Measurements from ENCODE around the gene CSE1L. TPM values are rescaled to one million over a fixed set of nuclear protein-coding genes. Genes with fewer than 3 reads are reported as not detected.

The CSE1L gene
- total RNA-seq, 3 donors from 2014 or later = 22.4 to 40.0 (median 32.9) TPM

GRCh38 chr20:49136817-49137571 is 90.9 kb downstream of the CSE1L start:
- no peaks in the 10 kb centered on the region for H3K9me3 ChIP-seq
- intact Hi-C loops (cut with DNase I, micrococcal nuclease) = no loop called here
- no peaks in the 10 kb centered on the region for H3K4me1 ChIP-seq (ENCODE audit: low read depth)
- H3K4me3 ChIP-seq = no peak overlapping the region
- ATAC-seq (no peak), DNase-seq (no peak)
- no peaks in the 10 kb centered on the region for H3K36me3 ChIP-seq (ENCODE audit: low read depth)
- no peak for TF ChIP-seq CTCF (IDR thresholded peaks at IDR 0.05)

GRCh38 chr20:49138431-49138830 is 92.3 kb downstream of the CSE1L start:
- no peak for ATAC-seq
- intact Hi-C loops (cut with DNase I, micrococcal nuclease) = no loop called here
- TF ChIP-seq CTCF (IDR thresholded peaks at IDR 0.05) = no peak
- Histone ChIP-seq H3K9me3 (no peaks in the 10 kb centered on the region), H3K36me3 (ENCODE audit: low read depth) (no peaks in the 10 kb centered on the region), H3K4me3 (no peak overlapping the region), H3K4me1 (ENCODE audit: low read depth) (no peaks in the 10 kb centered on the region)
- DNase-seq = no peak

- Histone ChIP-seq H3K4me3 (no peak overlapping the region), H3K4me1 (ENCODE audit: low read depth) (no peaks in the 10 kb centered on the region), H3K9me3 (no peaks in the 10 kb centered on the region), H3K36me3 (ENCODE audit: low read depth) (peaks cover 3% of the 10 kb centered on the region)
- DNase-seq (no peak), ATAC-seq (no peak)
- intact Hi-C loops (cut with DNase I, micrococcal nuclease) = no loop called here
- TF ChIP-seq CTCF (IDR thresholded peaks at IDR 0.05) = no peak
These were observed 94.3 kb downstream of the CSE1L start for GRCh38 chr20:49140411-49140810.

- Histone ChIP-seq H3K36me3 (ENCODE audit: low read depth) (peaks cover 3% of the 10 kb centered on the region), H3K4me3 (no peak overlapping the region), H3K9me3 (no peaks in the 10 kb centered on the region), H3K4me1 (ENCODE audit: low read depth) (no peaks in the 10 kb centered on the region)
- no peak for ATAC-seq
- DNase-seq = no peak
- TF ChIP-seq CTCF (IDR thresholded peaks at IDR 0.05) = no peak
- intact Hi-C loops (cut with DNase I, micrococcal nuclease) = no loop called here
These were observed 94.7 kb downstream of the CSE1L start for GRCh38 chr20:49140834-49141233.

Other genes with a start within 250 kb of the CSE1L start
- 10 to 100 TPM in 2 of 3 donors, 1 to 10 TPM in 1; 9.9 to 14.1 (median 13.5) TPM for gene PREX1, start 218.3 kb upstream of the CSE1L start, total RNA-seq
- 10 to 100 TPM; 46.2 to 73.8 (median 68.0) TPM for gene ARFGEF2, start 124.6 kb upstream of the CSE1L start, total RNA-seq
- gene STAU1, start 142.0 kb downstream of the CSE1L start, total RNA-seq = 10 to 100 TPM; 83.8 to 95.7 (median 91.0) TPM
- gene DDX27, start 173.1 kb downstream of the CSE1L start, total RNA-seq = 10 to 100 TPM; 27.1 to 32.8 (median 32.5) TPM
- gene ZNFX1, start 231.7 kb downstream of the CSE1L start, total RNA-seq = 10 to 100 TPM; 33.6 to 36.4 (median 35.5) TPM

Data from mucosa of descending colon (tissue), 3 donors.